ENCODE results near the gene FRMD7. TPM values are rescaled to one million over a fixed set of nuclear protein-coding genes. Genes with fewer than 3 reads are reported as not detected.

The FRMD7 gene
- total RNA-seq, 1 experiment from 2014 or later, result not detected

DNA sequence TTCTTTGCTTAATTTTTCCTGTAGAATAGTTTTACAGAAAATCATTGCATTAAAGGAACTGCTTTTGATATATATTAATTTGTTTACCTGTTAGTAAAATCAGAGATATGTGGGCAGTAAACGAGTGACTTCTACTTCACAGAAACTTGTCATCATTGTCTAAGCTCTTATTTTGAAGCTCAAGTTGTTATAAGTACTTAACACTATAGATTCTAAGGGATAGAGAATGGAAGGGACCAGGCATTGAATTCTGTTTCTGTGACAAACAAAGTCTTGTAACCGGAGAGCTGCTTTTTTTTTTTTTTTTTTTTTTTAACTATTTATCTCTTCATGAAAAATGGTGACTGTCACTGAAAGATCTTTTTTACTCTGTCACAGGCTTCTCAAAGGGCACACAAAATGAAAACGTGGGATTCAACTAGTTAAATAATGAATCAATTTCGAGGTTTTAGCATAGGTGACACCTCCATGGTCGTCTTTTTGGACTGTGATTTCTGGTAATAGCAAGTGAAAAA, 90.3 kb downstream of the FRMD7 start:
- H3K79me2 ChIP-seq (ENCODE audit: insufficient read depth, low read length), result peaks cover 15% of the 10 kb centered on the region; the same call in 1 of the 2 replicates
- no peak overlapping the region for H2BK5ac ChIP-seq (ENCODE audit: insufficient read length, low read length)
- H2BK20ac ChIP-seq (ENCODE audit: low read depth, low read length, poor library complexity, severe bottlenecking), result no peak overlapping the region
- TF ChIP-seq CTCF (conservative IDR thresholded peaks at IDR 0.05), result no peak
- H4K8ac ChIP-seq (replicated peaks; ENCODE audit: insufficient read length, low read depth, low read length), result no peak overlapping the region
- no peak overlapping the region for H3K18ac ChIP-seq (ENCODE audit: insufficient read length, low read depth, low read length)
- no peak overlapping the region for H4K91ac ChIP-seq (ENCODE audit: insufficient read length, low read depth, low read length)
- no peak overlapping the region for H3K9ac ChIP-seq (ENCODE audit: extremely low read depth, insufficient read length, low read length)
- Mint-ChIP-seq H3K4me1 (peaks cover 65 to 78% of the 10 kb centered on the region in 2 experiments), H3K4me3 (peak overlapping the region in 1 of 2 experiments; percentile 41; a peak in 1 of 5 replicates), H3K36me3 (ENCODE audit: insufficient read depth in 1 of 3, low read depth in 3 of 3) (no peaks in the 10 kb centered on the region; a peak in 2 of 7 replicates), H3K9me3 (no peaks in the 10 kb centered on the region), H3K27me3 (ENCODE audit: low read depth) (no peaks in the 10 kb centered on the region), H3K27ac (peak overlapping the region in 2 of 3 experiments; percentile 46 to 83; a peak in 4 of 7 replicates)
- no peaks in the 10 kb centered on the region for H3K23me2 ChIP-seq (ENCODE audit: insufficient read length, low read depth, low read length, poor library complexity, severe bottlenecking)
- no peak overlapping the region for H4K5ac ChIP-seq (ENCODE audit: insufficient read length, low read depth, low read length)
- DNase-seq, result no peak
- H2BK12ac ChIP-seq (ENCODE audit: insufficient read length, low read depth, low read length), result no peak overlapping the region
- H3K27ac ChIP-seq (ENCODE audit: insufficient read length, low read depth, low read length), result no peak overlapping the region
- H3K4ac ChIP-seq (ENCODE audit: low read depth, low read length), result no peak overlapping the region
- no peaks in the 10 kb centered on the region for H3K9me3 ChIP-seq (ENCODE audit: control insufficient read depth, low read depth, low read length)
- H2AFZ ChIP-seq (ENCODE audit: low read length), result no peak overlapping the region
- no peaks in the 10 kb centered on the region for H4K20me1 ChIP-seq (ENCODE audit: control insufficient read depth, insufficient read depth, insufficient read length)
- no peak overlapping the region for H2AK5ac ChIP-seq (ENCODE audit: insufficient read length, low read length)
- H3K56ac ChIP-seq (ENCODE audit: insufficient read length, low read depth, low read length), result no peak overlapping the region
- H3K14ac ChIP-seq (ENCODE audit: insufficient read depth, low read length), result no peak overlapping the region
- no peaks in the 10 kb centered on the region for H3K79me1 ChIP-seq (ENCODE audit: insufficient read depth, low read depth, low read length, poor library complexity, severe bottlenecking)
- H3T11ph ChIP-seq (ENCODE audit: low read length), result no peak overlapping the region
- no peak overlapping the region for H3K4me2 ChIP-seq (ENCODE audit: insufficient read depth, insufficient read length, low read length)
- H2BK15ac ChIP-seq (ENCODE audit: low read depth, low read length), result no peak overlapping the region
- H3K4me1 ChIP-seq (ENCODE audit: insufficient read depth, low read length), result peaks cover 7% of the 10 kb centered on the region; the same call in 1 of the 2 replicates
- H3K23ac ChIP-seq (ENCODE audit: insufficient read length, low read depth, low read length), result no peak overlapping the region
- no CpG with 5 or more reads among the region's 5 CpGs for WGBS (ENCODE audit: extremely low coverage, insufficient read length, low lambda C conversion rate)
- no peaks in the 10 kb centered on the region for H3K27me3 ChIP-seq (ENCODE audit: insufficient read depth, low read length)
- no peak overlapping the region for H2BK120ac ChIP-seq (ENCODE audit: low read depth, low read length, poor library complexity, severe bottlenecking)
